HG03103 (cell line): ENCODE results near the gene WDR7.

Source experiments
- ATAC-seq: cut with Tn5 transposase; IDR thresholded peaks from one replicate; pipeline ENCODE4 v1.9.1; 2021; ENCODE audit warnings: low read depth; ENCODE audit not compliant: unreplicated experiment

WDR7 gene

DNA sequence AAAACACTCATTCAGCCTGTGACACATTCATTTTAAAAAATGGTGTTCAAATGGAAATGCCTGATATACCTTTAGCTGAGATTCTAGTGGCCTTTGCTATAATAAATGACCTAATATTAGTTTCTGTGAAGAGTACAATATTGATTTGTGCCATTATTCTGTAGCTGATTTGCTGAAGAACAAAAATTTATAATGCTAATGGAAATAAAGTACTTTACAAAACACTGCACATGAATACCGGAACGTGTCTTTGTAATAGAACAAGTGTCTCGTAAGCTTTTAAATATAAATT is 138.7 kb downstream of the WDR7 start:
- ATAC-seq = no peak

DNA sequence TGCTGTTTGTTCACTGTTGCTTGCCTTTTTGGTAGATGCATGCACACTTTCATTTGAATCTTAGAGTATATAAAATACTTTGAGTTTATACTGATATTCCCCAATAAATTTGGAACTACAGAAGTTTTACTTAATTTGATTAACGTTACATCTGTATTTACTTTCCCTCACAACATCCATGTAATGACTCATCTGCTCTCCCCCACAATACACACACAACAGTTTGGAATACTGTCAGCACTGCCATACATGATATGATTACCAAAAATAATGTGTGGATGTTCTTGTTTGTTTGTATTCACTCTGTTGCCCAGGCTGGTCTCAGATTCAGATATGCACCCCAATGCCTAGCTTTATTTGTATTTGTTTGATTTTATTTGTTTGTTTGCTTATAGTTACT is 144.2 kb downstream of the WDR7 start:
- no peak for ATAC-seq

DNA sequence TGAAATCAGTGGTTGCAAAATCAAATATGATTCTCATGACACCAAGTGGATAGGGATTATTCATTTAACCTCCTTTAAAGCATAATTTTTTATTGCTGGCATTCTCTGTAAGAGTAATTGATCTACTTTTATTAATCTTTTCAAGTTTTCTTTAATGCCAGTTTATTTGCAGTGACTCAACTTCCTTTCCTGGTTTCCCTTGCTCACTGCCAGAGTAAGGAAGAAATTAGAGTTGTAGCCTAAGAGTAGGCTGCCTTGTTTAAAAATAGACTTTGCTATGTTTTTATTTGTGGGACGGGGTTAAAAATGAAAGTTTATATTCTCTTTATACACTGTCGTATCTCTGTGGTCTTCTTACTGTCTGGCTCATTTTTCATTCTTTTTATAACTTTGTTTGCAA is 148.6 kb downstream of the WDR7 start:
- no peak for ATAC-seq

DNA sequence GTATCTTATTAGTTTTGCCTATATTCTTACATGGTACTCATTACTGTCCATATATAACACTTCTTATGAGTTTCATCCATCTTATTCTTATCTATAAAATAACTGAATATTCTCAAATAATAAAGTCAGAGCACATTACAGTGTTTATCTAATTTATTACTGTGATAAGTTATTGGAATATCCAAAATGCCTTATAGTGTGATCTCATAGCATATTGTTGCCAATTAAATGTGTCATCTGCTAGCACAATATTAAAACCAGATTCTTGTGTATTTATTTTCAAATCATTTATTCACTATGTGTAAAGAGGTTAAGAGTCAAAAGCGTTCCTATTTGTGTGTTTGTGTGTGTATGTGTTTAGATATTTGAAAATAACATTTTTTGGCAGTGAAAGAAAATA is 151.9 kb downstream of the WDR7 start:
- ATAC-seq = no peak

DNA sequence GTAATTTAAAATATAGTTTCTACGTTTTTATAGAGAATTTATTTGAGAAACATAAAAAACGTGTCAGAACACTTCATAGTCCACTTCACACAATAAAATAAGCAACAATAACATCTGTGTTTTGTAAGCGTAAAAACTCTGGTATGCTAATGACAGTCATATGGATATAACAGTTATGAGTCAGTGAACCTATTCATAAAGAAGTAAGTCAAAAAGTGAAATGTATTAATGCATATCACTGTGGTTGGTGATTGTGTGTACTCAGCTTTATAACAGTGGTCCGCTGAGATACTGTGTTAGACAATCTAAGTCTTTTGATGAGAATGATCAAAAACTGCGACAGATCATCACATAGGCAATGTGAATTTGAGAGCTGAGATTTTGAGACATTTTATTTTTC is 153.2 kb downstream of the WDR7 start:
- ATAC-seq = peak; percentile 56

DNA sequence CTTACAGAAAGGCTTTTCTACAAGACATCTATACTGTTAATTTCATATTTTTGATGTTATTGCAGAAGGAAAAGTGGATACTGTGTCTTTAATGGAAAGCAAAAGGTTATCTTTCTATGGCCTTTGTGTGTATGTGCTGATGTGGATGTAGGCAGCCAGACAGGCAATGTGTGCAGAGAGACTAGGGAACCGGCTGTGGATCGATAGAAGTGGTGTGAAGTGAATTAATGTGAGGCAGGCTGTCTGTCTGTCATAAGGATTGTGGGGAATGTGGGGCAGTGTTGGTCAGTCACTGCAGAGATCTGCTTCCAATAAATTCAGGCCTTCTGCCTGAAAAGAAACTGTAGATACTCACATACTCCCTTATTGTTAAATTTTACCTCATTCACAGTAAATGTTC is 156.7 kb downstream of the WDR7 start:
- no peak for ATAC-seq

DNA sequence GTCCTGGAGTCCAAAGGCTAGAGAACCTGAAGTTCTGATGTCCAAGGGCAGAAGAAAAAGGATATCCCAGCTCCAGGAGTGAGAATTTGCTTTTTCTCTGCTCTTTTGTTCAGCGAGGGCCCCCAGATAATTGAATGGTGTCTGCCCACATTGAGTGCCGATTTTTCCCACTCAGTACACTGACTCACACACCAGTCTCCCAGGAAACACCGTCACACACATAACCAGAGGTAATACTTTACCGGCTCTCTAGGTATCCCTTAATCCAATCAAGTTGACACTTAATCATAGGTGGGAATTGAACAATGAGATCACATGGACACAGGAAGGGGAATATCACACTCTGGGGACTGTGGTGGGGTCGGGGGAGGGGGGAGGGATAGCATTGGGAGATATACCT is 161.5 kb downstream of the WDR7 start:
- no peak for ATAC-seq

DNA sequence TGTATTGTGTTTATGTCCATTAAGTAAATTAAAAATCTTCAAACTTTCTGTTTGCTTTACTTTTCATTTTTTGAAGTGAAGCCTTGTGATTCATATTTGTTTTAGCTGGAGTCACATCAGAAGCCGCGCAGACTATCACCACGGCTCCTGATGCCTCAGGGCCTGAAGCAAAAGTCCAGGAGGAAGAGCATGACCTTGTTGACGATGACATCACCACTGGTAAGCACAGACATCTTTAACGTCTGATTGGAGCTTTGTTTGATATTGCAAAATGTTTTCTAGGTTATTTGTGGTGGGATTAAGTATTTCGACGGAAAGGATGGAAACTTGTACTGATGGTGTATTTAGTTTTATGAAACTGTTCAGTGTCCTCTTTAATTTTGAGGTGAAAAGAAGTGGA is 164.8 kb downstream of the WDR7 start:
- ATAC-seq = no peak

DNA sequence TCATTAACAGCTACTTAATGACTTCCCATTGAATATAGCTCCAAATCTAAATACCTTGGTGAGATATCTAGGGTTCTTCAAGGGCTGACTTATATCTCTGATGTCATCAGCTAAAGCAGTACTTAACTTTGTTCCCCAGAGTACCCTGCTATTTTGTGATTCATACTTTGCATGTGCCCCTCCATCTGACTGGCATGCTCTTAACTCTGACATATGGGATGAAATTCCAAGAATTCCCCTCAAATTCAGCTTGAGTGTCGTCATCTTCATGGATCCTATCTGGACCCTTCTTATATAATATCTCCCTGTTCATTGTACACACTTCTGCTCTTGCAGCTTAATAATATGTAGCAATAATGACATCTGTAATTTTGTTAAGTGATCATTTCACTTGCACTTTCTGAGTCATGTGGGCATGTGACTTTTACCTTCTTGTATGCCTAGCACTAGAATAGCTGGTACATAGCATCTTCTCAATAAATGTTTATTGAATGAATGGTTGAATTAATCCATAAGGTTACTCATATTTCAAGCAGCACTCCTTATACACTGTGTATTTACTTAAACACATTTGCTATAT is 172.9 kb downstream of the WDR7 start:
- ATAC-seq = no peak

DNA sequence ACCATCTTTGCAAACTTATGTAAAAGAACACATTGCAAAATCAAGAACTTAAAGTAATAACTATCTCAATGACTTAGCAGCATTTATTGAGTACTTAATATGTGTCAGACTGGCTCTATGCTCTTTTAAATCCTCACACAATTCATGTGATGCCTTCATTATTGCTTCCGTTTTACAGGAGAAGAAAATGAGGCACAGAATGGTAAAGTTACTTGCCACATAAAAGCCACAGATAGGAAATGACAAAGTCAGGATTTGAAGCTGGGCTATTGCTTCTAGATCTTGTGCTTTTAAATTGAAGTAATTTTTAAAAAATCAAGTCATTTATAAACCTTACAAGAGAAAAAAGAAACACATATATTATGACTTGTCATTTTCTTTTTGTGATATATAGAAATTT is 174.2 kb downstream of the WDR7 start:
- no peak for ATAC-seq

DNA sequence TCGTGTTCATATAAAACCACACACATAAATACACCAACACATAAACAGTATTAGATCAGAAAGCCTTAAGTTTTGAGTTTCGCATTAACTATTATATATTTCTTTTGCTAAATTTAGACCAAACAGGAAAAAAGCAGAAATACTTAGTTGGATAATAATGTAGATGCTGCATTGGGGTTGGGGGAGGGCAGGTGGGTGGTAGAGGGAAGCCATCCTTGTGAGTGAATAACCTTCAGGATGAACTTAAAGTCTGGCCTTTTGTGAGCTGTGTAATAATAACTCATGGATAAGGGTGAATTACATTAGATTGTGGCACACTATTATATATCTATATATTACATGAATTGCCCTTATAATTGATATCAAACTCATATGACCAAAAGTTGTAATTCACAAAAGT is 174.7 kb downstream of the WDR7 start:
- ATAC-seq = no peak

DNA sequence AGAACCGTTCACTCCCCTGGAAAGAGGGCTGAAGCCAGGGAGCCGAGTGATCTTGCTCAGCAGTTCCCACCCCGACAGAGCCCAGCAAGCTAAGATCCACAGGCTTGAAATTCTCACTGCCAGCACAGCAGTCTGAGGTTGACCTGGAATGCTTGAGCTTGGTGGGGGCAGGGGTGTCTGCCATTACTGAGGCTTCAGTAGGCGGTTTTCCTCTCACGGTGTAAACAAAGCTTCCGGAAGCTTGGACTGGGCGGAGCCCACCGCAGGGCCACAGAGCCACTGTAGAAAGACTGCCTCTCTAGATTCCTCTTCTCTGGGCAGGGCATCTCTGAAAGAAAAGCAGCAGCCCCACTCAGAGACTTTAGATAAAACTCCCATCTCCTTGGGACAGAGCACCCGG is 180.8 kb downstream of the WDR7 start:
- no peak for ATAC-seq

DNA sequence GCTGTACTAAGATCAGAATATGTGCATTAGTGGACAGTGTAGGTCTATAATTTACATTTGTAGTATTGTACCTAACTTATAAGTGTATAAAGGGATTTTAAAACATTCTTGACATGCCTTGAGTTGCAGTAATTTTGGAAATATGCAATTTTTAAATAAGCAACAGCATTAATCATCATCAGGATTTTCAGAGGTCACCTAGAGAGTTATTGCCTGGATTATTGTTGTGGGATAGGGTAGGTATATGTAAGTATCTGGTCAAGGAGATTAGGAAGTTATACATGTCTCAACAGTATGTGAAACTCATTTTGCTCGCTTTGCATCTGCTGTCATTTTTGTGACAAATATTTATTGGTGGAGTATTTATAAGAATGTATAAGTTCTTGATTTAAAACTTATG is 184.2 kb downstream of the WDR7 start:
- no peak for ATAC-seq

DNA sequence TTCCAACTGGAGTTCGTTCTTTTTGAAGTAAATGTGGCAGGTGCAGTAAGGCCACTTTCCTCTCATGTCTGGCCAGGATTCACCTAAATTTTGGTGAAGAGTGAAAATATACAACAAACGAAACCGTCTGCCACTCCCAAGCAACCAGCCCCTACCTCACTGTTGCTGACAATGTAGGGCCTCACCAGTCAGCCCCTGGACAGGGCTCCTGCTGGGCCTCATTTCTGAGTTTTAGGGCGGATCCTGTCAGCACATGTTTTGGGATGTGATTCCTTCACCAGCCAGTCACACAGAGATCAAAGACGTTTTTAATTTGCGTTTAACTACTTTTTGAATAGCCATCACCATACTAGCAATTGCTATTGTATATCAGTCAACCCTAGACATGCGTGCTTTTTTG is 185.0 kb downstream of the WDR7 start:
- no peak for ATAC-seq

DNA sequence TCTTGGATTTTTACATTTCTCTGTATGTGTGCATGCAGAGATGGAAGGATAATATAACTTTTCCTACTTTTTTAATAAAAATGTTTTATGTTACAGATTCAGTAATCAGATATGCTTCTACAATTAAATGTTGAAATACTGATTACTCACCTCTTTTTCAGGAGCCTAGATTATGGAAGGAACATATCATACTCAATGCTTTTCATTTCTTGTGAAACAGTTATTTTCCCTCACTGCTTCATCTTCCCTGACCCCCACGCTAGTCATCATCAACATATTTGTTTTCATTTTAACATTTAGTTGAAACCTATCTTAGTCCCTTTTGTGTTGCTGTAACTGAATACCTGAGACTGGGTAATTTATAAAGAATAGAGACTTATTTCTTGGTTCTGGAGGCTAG is 190.7 kb downstream of the WDR7 start:
- ATAC-seq = no peak

DNA sequence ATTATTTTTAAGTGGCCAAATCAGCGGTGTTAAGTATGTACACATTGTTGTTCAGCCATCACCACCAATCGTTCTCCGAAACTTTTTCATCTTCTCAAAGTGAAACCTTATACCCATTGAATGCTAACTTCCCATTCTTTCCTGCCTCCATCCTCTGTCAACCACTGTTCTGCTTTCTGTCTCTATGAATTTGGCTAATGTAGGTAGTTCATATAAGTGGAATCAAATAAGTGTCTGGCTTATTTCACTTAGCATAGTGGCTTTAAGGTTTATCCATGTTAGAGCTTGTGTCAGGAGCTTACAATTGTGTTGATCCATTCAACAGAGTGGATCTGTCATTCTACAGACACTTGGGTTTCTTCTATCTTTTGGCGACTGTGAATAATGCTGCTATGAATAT is 192.1 kb downstream of the WDR7 start:
- no peak for ATAC-seq

DNA sequence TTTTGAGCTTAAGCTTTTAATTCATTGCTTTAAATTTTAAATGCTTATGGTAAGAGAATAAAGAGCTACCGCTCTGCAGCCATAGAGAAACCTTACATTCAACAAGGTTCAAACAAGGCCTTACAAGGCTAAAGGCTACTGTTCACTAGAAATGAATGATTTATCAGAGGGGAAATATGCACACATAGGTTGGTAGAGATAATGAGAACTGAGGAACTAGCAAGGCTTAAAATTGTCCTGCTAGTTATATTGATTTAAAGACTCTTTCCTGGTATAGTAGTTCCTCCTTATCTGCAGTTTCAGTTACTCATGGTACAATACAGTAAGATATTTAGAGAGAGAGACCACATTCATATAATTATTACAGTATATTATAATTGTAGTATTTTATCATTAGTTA is 193.4 kb downstream of the WDR7 start:
- no peak for ATAC-seq

DNA sequence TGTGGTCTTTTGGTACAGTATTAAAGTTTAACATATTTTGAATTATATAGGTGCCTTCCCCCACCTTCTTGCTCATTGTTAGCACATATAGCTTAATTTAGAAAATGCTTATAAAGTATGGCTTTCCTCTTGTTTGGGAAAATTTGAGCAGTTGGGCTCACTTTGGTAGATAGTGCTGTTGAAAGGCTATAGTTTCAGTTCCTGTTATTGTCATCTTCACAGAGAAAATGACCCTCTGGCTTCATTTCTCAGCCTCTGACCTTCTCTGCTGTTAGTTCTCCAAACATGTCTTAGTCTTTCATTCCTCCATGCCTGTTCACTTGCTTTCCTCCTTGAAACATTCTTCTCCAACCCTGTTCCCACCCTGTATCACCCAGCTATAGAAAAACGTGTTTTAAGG is 200.6 kb downstream of the WDR7 start:
- peak; percentile 85 for ATAC-seq

DNA sequence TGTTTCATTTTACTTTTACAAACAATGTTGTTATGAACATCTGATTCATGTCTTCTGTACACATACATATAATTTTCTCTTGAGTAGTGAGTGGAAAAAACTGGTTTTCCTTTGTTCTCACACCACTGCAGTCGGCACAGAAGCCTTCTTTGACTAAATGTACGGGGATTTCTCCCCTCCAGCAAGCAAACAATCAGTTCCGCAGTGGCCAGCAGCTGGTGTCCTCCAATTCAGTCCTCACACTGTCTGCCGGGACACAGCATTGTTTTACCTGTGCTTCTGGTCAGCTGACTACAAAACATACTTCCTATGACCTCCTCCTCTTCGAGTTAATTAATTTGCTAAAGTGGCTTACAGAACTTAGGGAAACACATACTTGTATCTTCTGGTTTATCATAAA is 202.8 kb downstream of the WDR7 start:
- no peak for ATAC-seq

DNA sequence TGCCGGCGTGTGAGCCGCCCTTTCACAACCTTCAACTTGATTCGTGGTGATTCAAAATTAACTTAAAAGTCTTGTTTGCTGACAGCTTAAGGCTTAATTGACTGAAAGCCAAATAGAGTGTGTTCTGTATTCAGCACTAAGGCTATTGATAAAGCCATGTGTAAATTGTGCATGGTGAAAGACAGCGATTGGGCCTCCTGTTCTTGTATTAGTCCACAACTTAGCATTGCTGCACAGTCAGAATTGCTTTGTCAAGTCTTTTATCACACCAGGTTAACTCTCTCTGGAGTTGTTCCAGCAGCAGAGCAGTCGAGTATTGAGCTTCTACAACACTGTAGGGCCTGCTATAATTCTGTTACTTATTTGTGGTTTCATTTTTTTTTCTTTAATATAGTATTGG is 210.1 kb downstream of the WDR7 start:
- ATAC-seq = no peak

DNA sequence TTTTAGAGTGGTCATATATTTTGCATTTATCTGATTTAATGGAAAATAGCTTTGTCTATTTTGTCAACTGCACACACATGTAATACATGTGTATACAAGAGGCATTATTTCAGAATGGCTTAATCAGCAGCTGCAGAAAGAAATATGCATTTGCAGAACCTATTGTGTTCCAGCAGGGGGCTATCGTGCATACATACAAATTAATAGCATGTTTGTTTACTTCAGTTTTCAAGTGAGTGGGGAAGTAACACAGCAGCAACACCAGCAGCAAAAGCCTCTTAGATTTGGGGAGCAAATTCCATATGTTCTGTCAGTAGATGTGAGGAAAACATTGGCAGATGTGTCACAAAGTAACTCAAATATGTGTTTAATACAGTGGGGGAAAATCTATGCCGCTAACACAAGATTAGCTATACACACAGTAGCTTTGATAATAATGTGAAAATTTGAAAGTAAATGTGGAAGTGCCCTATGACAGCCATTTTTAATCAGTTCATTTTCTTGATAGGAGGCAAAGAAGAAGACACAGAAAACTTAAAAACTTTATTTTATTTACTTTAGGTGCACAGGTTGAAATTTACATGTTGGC is 218.1 kb downstream of the WDR7 start:
- ATAC-seq = peak; percentile 63

DNA sequence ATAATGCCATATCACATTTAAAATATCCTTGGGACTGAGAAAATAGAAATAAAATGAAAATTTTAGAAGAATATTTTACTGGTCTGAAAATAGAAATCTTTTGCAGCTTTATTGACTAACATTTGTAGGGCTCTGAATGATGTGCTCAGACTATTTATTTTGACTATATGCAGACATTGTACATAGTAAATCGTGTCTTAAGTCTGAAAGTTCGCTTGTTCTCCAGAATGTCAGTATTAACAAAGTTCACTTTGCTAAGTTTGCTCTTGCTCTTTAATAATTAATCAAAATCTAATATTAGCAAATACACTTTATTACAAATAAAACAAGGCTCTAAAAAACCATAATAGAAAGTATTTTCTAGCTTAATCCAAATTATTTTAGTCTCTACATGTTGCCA is 219.8 kb downstream of the WDR7 start:
- ATAC-seq = no peak

DNA sequence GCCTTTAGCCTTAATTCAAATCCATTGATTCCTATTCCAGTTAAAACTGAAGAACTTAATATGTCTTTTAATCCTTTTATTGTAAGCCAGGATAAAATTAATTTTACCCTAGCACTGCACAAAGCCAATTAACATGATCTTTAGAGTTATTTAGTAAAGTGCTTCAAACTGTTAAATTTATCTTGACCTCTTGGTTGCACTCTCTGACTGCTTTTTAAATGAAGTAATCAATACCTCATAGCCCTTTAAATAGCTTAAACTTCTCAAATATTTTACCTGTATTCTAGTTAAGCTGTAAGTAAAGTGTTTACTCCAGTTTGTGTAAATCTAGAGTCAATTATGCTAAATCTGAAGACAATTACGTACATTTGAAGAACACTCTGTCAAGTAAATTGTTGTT is 221.0 kb downstream of the WDR7 start:
- ATAC-seq = no peak
